Esophagus squamous epithelium (tissue), 5 donors: ENCODE results near the gene CNTD1. TPM values are rescaled to one million over a fixed set of nuclear protein-coding genes. Genes with fewer than 3 reads are reported as not detected.

Experiments used
- DNase-seq: peaks from one replicate; lab custom pipeline; 2025; lab: John Stamatoyannopoulos, UW
- H3K27ac ChIP-seq, 4 donors: fragments of 200-600 bp; sonication (generic); one replicate each; pipeline ENCODE4 v1.5.1; 2016 to 2019; ENCODE audit warnings: mild to moderate bottlenecking in 1 of 4
- H3K27me3 ChIP-seq, 4 donors: fragments of 200-600 bp; sonication (generic); 1 replicate in 3 of 4; 2 replicates in 1 of 4; pipeline versions ENCODE4 v1.5.1 to v1.6.0; 2017 to 2021; ENCODE audit warnings: antibody characterized with exemption in 1 of 4
- H3K36me3 ChIP-seq, 3 donors: fragments of 200-600 bp; sonication (generic); one replicate each; pipeline ENCODE4 v1.5.1; 2016 to 2019
- H3K4me1 ChIP-seq, 3 donors: fragments of 200-600 bp; sonication (generic); one replicate each; pipeline ENCODE4 v1.5.1; 2017 to 2019
- H3K4me3 ChIP-seq, 4 donors: fragments of 200-600 bp; sonication (generic); 1 replicate in 3 of 4; 2 replicates in 1 of 4; pipeline ENCODE4 v1.5.1; 2016 to 2019; ENCODE audit warnings: mild to moderate bottlenecking in 2 of 4, moderate library complexity in 1 of 4
- H3K9me3 ChIP-seq, 3 donors: fragments of 200-600 bp; sonication (generic); one replicate each; pipeline ENCODE4 v1.5.1; 2016 to 2019
- CTCF ChIP-seq, 6 experiments: fragments of 450-650 bp in 4 of 6; fragments of 200-600 bp in 2 of 6; sonication (generic) in 2 of 6; IDR thresholded peaks; one replicate each; pipeline ENCODE4 v1.5.1; 2016 to 2019; ENCODE audit warnings: antibody characterized with exemption in 6 of 6, mild to moderate bottlenecking in 4 of 6, moderate library complexity in 4 of 6
- POLR2A ChIP-seq, 4 donors: fragments of 450-650 bp; IDR thresholded peaks; one replicate each; pipeline ENCODE4 v1.6.1; 2017; ENCODE audit warnings: antibody characterized with exemption in 4 of 4, mild to moderate bottlenecking in 4 of 4, moderate library complexity in 3 of 4
- WGBS, 2 donors: methylation state at CpG; one replicate each; pipeline ENCODE4 v1.1.5; 2018; 5-methylcytosine and 5-hydroxymethylcytosine counted together
- intact Hi-C: fragments of 100-400 bp; cut with DNase I; formaldehyde crosslinking; loops from one replicate; pipeline ENCODE4 v1.15.0; 2022
- total RNA-seq, 4 donors: library from RNA; depleted of rRNA; stranded (reverse); fragments of >200 nt; gene quantifications; one replicate each; pipeline ENCODE4 v1.1.0, GENCODE V29; 2016
- donor health status: DM: yes; HTN: yes; CAD: no.

CNTD1 gene
- total RNA-seq, 4 donors from 2014 or later: not detected

DNA sequence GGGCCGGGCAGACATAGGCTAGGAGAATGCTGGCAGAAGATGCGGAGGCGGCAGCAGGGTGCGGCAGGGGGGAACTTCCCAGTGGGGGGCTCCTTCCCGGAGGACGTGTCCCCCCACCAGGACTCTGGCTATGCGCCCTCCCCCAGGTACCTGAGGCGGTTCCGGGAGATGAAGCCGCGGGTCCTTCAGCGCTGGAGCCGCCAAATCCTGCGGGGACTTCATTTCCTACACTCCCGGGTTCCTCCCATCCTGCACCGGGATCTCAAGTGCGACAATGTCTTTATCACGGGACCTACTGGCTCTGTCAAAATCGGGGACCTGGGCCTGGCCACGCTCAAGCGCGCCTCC lies 14.9 kb upstream of the CNTD1 start:
- H3K36me3 ChIP-seq: peaks cover 0 to 57% (median 8%) of the 10 kb centered on the region in 3 donors
- DNase-seq: no peak
- TF ChIP-seq POLR2A (IDR thresholded peaks at IDR 0.05): no peak
- H3K9me3 ChIP-seq: no peaks in the 10 kb centered on the region
- peaks cover 0 to 83% (median 19%) of the 10 kb centered on the region in 4 donors for H3K27me3 ChIP-seq
- 20% methylated on average over 4 of the region's 22 CpGs; no CpG with 5 or more reads in 1 of the 2 donors for whole genome bisulfite sequencing, 2 donors
- H3K4me3 ChIP-seq: no peak overlapping the region
- peaks cover 8 to 67% (median 13%) of the 10 kb centered on the region in 3 donors for H3K4me1 ChIP-seq
- intact Hi-C loops: no loop called here
- H3K27ac ChIP-seq: no peak overlapping the region

DNA sequence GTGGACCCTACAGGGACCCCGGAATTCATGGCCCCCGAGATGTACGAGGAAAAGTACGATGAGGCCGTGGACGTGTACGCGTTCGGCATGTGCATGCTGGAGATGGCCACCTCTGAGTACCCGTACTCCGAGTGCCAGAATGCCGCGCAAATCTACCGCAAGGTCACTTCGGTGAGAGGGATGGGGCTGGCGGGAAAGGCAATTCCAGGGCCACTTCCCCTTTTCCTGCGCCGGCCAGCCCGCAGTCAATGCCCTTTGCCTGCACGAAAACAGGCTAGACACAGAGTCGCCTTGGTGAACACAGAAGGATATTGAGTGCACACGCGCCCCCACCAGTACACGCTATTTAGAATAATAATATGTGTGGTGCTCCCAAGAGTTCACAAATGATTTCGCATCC lies 14.3 kb upstream of the CNTD1 start:
- no peak for TF ChIP-seq CTCF (IDR thresholded peaks at IDR 0.05)
- DNase-seq: no peak
- intact Hi-C loops: no loop called here
- 46 to 63% methylated on average over 6 to 8 of the region's 25 CpGs for WGBS, 2 donors
- Histone ChIP-seq H3K36me3 (peaks cover 0 to 56% (median 1%) of the 10 kb centered on the region in 3 donors), H3K4me1 (peaks cover 8 to 61% (median 13%) of the 10 kb centered on the region in 3 donors), H3K27ac (no peak overlapping the region), H3K9me3 (no peaks in the 10 kb centered on the region), H3K27me3 (peaks cover 0 to 83% (median 19%) of the 10 kb centered on the region in 4 donors), H3K4me3 (no peak overlapping the region)

GRCh38 chr17:42784811-42785592 lies 13.7 kb upstream of the CNTD1 start:
- DNase-seq: no peak
- Histone ChIP-seq H3K4me3 (no peak overlapping the region), H3K27ac (no peak overlapping the region), H3K27me3 (peaks cover 0 to 83% (median 19%) of the 10 kb centered on the region in 4 donors), H3K4me1 (peaks cover 8 to 55% (median 11%) of the 10 kb centered on the region in 3 donors), H3K36me3 (peaks cover 0 to 50% (median 0%) of the 10 kb centered on the region in 3 donors), H3K9me3 (no peaks in the 10 kb centered on the region)
- WGBS, 2 donors: 18 to 35% methylated on average over 32 to 48 of the region's 52 CpGs
- intact Hi-C loops: no loop called here
- TF ChIP-seq CTCF (IDR thresholded peaks at IDR 0.05) (no peak), POLR2A (IDR thresholded peaks at IDR 0.05) (no peak)

DNA sequence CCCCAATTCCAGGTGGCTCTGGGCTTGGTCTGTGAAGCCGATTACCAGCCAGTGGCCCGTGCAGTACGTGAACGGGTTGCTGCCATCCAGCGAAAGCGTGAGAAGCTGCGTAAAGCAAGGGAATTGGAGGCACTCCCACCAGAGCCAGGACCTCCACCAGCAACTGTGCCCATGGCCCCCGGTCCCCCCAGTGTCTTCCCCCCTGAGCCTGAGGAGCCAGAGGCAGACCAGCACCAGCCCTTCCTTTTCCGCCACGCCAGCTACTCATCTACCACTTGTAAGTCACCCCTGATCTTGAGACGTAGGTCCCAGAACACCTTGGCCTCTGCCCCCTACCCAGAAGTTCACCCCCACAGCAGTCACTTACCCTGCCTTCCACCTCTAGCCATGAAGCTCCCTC lies 11.4 kb upstream of the CNTD1 start:
- H3K27ac ChIP-seq: no peak overlapping the region
- peaks cover 0 to 61% (median 11%) of the 10 kb centered on the region in 4 donors for H3K27me3 ChIP-seq
- H3K4me1 ChIP-seq: peaks cover 0 to 33% (median 5%) of the 10 kb centered on the region in 3 donors
- H3K9me3 ChIP-seq: no peaks in the 10 kb centered on the region
- 79 to 93% methylated on average over 6 to 9 of the region's 11 CpGs for WGBS, 2 donors
- intact Hi-C loops: no loop called here
- no peak overlapping the region for H3K4me3 ChIP-seq
- TF ChIP-seq POLR2A (IDR thresholded peaks at IDR 0.05) (no peak), CTCF (IDR thresholded peaks at IDR 0.05) (no peak)
- no peak for DNase-seq
- peaks cover 0 to 49% (median 0%) of the 10 kb centered on the region in 3 donors for H3K36me3 ChIP-seq

- intact Hi-C loops: no loop called here
- H3K27me3 ChIP-seq: peaks cover 0 to 14% (median 0%) of the 10 kb centered on the region in 4 donors
- no peak overlapping the region for H3K4me3 ChIP-seq
- H3K9me3 ChIP-seq: no peaks in the 10 kb centered on the region
- no peak overlapping the region for H3K27ac ChIP-seq
- no peak for DNase-seq
- peaks cover 0 to 41% (median 5%) of the 10 kb centered on the region in 3 donors for H3K36me3 ChIP-seq
- WGBS, 2 donors: 65 to 92% methylated on average over 2 of the region's 2 CpGs
- TF ChIP-seq POLR2A (IDR thresholded peaks at IDR 0.05) (no peak), CTCF (IDR thresholded peaks at IDR 0.05) (no peak)
- peaks cover 13 to 22% (median 13%) of the 10 kb centered on the region in 3 donors for H3K4me1 ChIP-seq
Measured at GRCh38 chr17:42791948-42792347, 6.7 kb upstream of the CNTD1 start.
